ENCODE results near the gene ANKRD13C.

ANKRD13C gene

GRCh38 chr1:70314706-70315304 is 39.7 kb downstream of the ANKRD13C start:
- Histone ChIP-seq H4K91ac (ENCODE audit: low read depth, low read length) (no peak overlapping the region), H3K4me1 (ENCODE audit: control insufficient read depth in 1 of 2, insufficient read depth in 2 of 2, low read length in 2 of 2) (no peaks in the 10 kb centered on the region), H4K8ac (ENCODE audit: low read depth, low read length) (no peak overlapping the region), H3K79me2 (ENCODE audit: control insufficient read depth, insufficient read depth, low read length, poor library complexity) (no peaks in the 10 kb centered on the region), H4K12ac (ENCODE audit: low read depth, low read length) (no peak overlapping the region), H3K79me1 (ENCODE audit: low read length) (no peaks in the 10 kb centered on the region), H3K18ac (ENCODE audit: low read length) (no peak overlapping the region), H3K27me3 (ENCODE audit: insufficient read depth, low read length) (no peaks in the 10 kb centered on the region), H3K27ac (ENCODE audit: low read depth, low read length) (no peak overlapping the region), H2AK5ac (ENCODE audit: low read length) (no peak overlapping the region), H3K4me3 (ENCODE audit: low read depth, low read length) (no peak overlapping the region), H3K4me2 (ENCODE audit: low read length) (no peak overlapping the region), H2BK12ac (ENCODE audit: low read length) (no peak overlapping the region), H3K9me3 (ENCODE audit: insufficient read depth, low read depth, low read length) (no peaks in the 10 kb centered on the region), H2BK5ac (ENCODE audit: low read depth, low read length, poor library complexity) (no peak overlapping the region), H2BK120ac (ENCODE audit: insufficient read depth, low read length, poor library complexity) (no peak overlapping the region), H3K36me3 (ENCODE audit: control insufficient read depth in 1 of 2, insufficient read depth in 2 of 2, low read length in 2 of 2) (peaks cover 2 to 3% of the 10 kb centered on the region in 2 experiments), H3K23ac (ENCODE audit: low read length) (no peak overlapping the region), H2AFZ (ENCODE audit: insufficient read depth, low read length, poor library complexity) (no peak overlapping the region), H3K9ac (ENCODE audit: low read length) (no peak overlapping the region), H3K14ac (ENCODE audit: low read length) (no peak overlapping the region), H3K4ac (ENCODE audit: low read depth, low read length) (no peak overlapping the region)
- DNase-seq = no peak
- WGBS (ENCODE audit: extremely low coverage, insufficient coverage, insufficient read length) = no CpG with 5 or more reads among the region's 6 CpGs

DNA sequence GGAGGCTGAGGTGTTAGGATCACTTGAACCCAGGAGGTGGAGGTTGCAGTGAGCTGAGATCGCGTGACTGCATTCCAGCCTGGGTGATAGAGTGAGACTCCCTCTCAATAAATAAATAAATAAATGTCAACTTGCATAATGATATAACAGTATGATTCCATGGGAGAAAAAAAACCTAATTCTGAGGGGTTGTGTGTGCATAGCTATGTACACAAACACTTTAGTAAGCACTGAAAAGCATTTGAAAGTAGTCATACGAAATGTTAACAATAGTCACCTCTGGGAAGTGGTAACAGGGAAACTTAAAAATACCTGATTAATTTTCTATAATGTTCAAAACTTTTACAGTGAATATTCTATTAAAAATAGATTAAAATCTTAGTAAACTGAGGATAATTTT is 43.2 kb downstream of the ANKRD13C start:
- H3K4me2 ChIP-seq (ENCODE audit: low read length) = no peak overlapping the region
- no peak overlapping the region for H3K23ac ChIP-seq (ENCODE audit: low read length)
- DNase-seq = no peak
- no peak overlapping the region for H3K27ac ChIP-seq (ENCODE audit: low read depth, low read length)
- H2AK5ac ChIP-seq (ENCODE audit: low read length) = no peak overlapping the region
- H3K18ac ChIP-seq (ENCODE audit: low read length) = no peak overlapping the region
- H3K14ac ChIP-seq (ENCODE audit: low read length) = no peak overlapping the region
- H2BK5ac ChIP-seq (ENCODE audit: low read depth, low read length, poor library complexity) = no peak overlapping the region
- H4K91ac ChIP-seq (ENCODE audit: low read depth, low read length) = no peak overlapping the region
- H2BK120ac ChIP-seq (ENCODE audit: insufficient read depth, low read length, poor library complexity) = no peak overlapping the region
- WGBS (ENCODE audit: extremely low coverage, insufficient coverage, insufficient read length) = no CpG with 5 or more reads among the region's 3 CpGs
- H3K27me3 ChIP-seq (ENCODE audit: insufficient read depth, low read length) = no peaks in the 10 kb centered on the region
- no peak overlapping the region for H2BK12ac ChIP-seq (ENCODE audit: low read length)
- peaks cover 4 to 8% of the 10 kb centered on the region in 2 experiments for H3K36me3 ChIP-seq (ENCODE audit: control insufficient read depth in 1 of 2, insufficient read depth in 2 of 2, low read length in 2 of 2)
- no peaks in the 10 kb centered on the region for H3K4me1 ChIP-seq (ENCODE audit: control insufficient read depth in 1 of 2, insufficient read depth in 2 of 2, low read length in 2 of 2)
- no peaks in the 10 kb centered on the region for H3K79me2 ChIP-seq (ENCODE audit: control insufficient read depth, insufficient read depth, low read length, poor library complexity)
- H3K9ac ChIP-seq (ENCODE audit: low read length) = no peak overlapping the region
- H4K12ac ChIP-seq (ENCODE audit: low read depth, low read length) = no peak overlapping the region
- H4K8ac ChIP-seq (ENCODE audit: low read depth, low read length) = no peak overlapping the region
- H2AFZ ChIP-seq (ENCODE audit: insufficient read depth, low read length, poor library complexity) = no peak overlapping the region
- no peak overlapping the region for H3K4me3 ChIP-seq (ENCODE audit: low read depth, low read length)
- H3K4ac ChIP-seq (ENCODE audit: low read depth, low read length) = no peak overlapping the region
- no peaks in the 10 kb centered on the region for H3K9me3 ChIP-seq (ENCODE audit: insufficient read depth, low read depth, low read length)
- H3K79me1 ChIP-seq (ENCODE audit: low read length) = no peaks in the 10 kb centered on the region

GRCh38 chr1:70299472-70299871 is 55.0 kb downstream of the ANKRD13C start:
- no peaks in the 10 kb centered on the region for H3K27me3 ChIP-seq (ENCODE audit: insufficient read depth, low read length)
- no peak overlapping the region for H3K23ac ChIP-seq (ENCODE audit: low read length)
- H3K14ac ChIP-seq (ENCODE audit: low read length) = no peak overlapping the region
- H3K36me3 ChIP-seq (ENCODE audit: control insufficient read depth in 1 of 2, insufficient read depth in 2 of 2, low read length in 2 of 2) = peaks cover 2 to 9% of the 10 kb centered on the region in 2 experiments
- H3K4me3 ChIP-seq (ENCODE audit: low read depth, low read length) = no peak overlapping the region
- no peak overlapping the region for H4K8ac ChIP-seq (ENCODE audit: low read depth, low read length)
- H4K12ac ChIP-seq (ENCODE audit: low read depth, low read length) = no peak overlapping the region
- H2AK5ac ChIP-seq (ENCODE audit: low read length) = no peak overlapping the region
- H3K4me1 ChIP-seq (ENCODE audit: control insufficient read depth in 1 of 2, insufficient read depth in 2 of 2, low read length in 2 of 2) = no peaks in the 10 kb centered on the region
- no peak for DNase-seq
- H3K18ac ChIP-seq (ENCODE audit: low read length) = no peak overlapping the region
- no peak overlapping the region for H3K27ac ChIP-seq (ENCODE audit: low read depth, low read length)
- H3K4me2 ChIP-seq (ENCODE audit: low read length) = no peak overlapping the region
- H2BK120ac ChIP-seq (ENCODE audit: insufficient read depth, low read length, poor library complexity) = no peak overlapping the region
- no peak overlapping the region for H3K9ac ChIP-seq (ENCODE audit: low read length)
- no peak overlapping the region for H3K4ac ChIP-seq (ENCODE audit: low read depth, low read length)
- no peaks in the 10 kb centered on the region for H3K9me3 ChIP-seq (ENCODE audit: insufficient read depth, low read depth, low read length)
- no peak overlapping the region for H2BK12ac ChIP-seq (ENCODE audit: low read length)
- no peaks in the 10 kb centered on the region for H3K79me2 ChIP-seq (ENCODE audit: control insufficient read depth, insufficient read depth, low read length, poor library complexity)
- H4K91ac ChIP-seq (ENCODE audit: low read depth, low read length) = no peak overlapping the region
- no peak overlapping the region for H2AFZ ChIP-seq (ENCODE audit: insufficient read depth, low read length, poor library complexity)
- no peak overlapping the region for H2BK5ac ChIP-seq (ENCODE audit: low read depth, low read length, poor library complexity)
- H3K79me1 ChIP-seq (ENCODE audit: low read length) = no peaks in the 10 kb centered on the region

DNA sequence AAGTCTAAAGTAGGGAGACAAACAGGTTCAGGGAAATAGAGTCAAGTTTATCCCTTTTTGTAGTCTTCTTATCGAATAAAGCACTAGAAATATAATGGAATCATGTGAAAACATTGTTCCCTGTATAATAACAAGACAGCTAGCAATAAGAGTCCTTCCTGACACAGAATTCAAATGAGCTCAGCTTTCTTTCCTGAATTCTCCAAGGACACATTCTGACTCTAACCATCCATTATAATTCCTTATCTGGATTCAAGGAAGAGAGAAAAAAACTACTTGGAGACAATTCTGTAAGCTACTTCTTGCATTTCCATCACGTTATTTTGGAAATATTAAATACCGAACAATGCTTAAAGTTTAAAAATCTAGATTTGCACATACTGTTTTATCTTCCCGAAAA is 58.8 kb downstream of the ANKRD13C start:
- H2BK5ac ChIP-seq (ENCODE audit: low read depth, low read length, poor library complexity) = no peak overlapping the region
- H4K91ac ChIP-seq (ENCODE audit: low read depth, low read length) = no peak overlapping the region
- peaks cover 6 to 12% of the 10 kb centered on the region in 2 experiments for H3K36me3 ChIP-seq (ENCODE audit: control insufficient read depth in 1 of 2, insufficient read depth in 2 of 2, low read length in 2 of 2)
- no peak overlapping the region for H2BK120ac ChIP-seq (ENCODE audit: insufficient read depth, low read length, poor library complexity)
- H3K27me3 ChIP-seq (ENCODE audit: insufficient read depth, low read length) = no peaks in the 10 kb centered on the region
- no peak overlapping the region for H4K12ac ChIP-seq (ENCODE audit: low read depth, low read length)
- no peak overlapping the region for H3K4ac ChIP-seq (ENCODE audit: low read depth, low read length)
- no peak for DNase-seq
- no peak overlapping the region for H2BK12ac ChIP-seq (ENCODE audit: low read length)
- H3K4me2 ChIP-seq (ENCODE audit: low read length) = no peak overlapping the region
- H2AK5ac ChIP-seq (ENCODE audit: low read length) = no peak overlapping the region
- H3K9me3 ChIP-seq (ENCODE audit: insufficient read depth, low read depth, low read length) = no peaks in the 10 kb centered on the region
- no peak overlapping the region for H3K18ac ChIP-seq (ENCODE audit: low read length)
- H2AFZ ChIP-seq (ENCODE audit: insufficient read depth, low read length, poor library complexity) = no peak overlapping the region
- H3K79me2 ChIP-seq (ENCODE audit: control insufficient read depth, insufficient read depth, low read length, poor library complexity) = no peaks in the 10 kb centered on the region
- H3K9ac ChIP-seq (ENCODE audit: low read length) = no peak overlapping the region
- H3K4me3 ChIP-seq (ENCODE audit: low read depth, low read length) = no peak overlapping the region
- H3K27ac ChIP-seq (ENCODE audit: low read depth, low read length) = no peak overlapping the region
- no peak overlapping the region for H3K23ac ChIP-seq (ENCODE audit: low read length)
- no CpG with 5 or more reads among the region's 4 CpGs for WGBS (ENCODE audit: extremely low coverage, insufficient coverage, insufficient read length)
- no peak overlapping the region for H4K8ac ChIP-seq (ENCODE audit: low read depth, low read length)
- no peaks in the 10 kb centered on the region for H3K4me1 ChIP-seq (ENCODE audit: control insufficient read depth in 1 of 2, insufficient read depth in 2 of 2, low read length in 2 of 2)
- H3K79me1 ChIP-seq (ENCODE audit: low read length) = no peaks in the 10 kb centered on the region
- no peak overlapping the region for H3K14ac ChIP-seq (ENCODE audit: low read length)

Data from trophoblast cell (in vitro differentiated cells and primary cell).